Endothelial cell of umbilical vein (primary cell): Measurements from ENCODE around the gene CXCL17. TPM values are rescaled to one million over a fixed set of nuclear protein-coding genes. Genes with fewer than 3 reads are reported as not detected.

Experiments used
- BruUV-seq: library from RNA; stranded (reverse); fragments of 400-500 nt; replicated peaks from 2 replicates; lab custom pipeline; 2021; lab: Mats Ljungman, UMichigan
- CTCF ChIA-PET: fragments of 300-600, 350-600 bp; sonication (Branson Sonifier 250); formaldehyde crosslinking; loops from one replicate; lab custom pipeline; 2021; ENCODE audit warnings: antibody characterized with exemption, inconsistent platforms; lab: Charles Lee
- POLR2A ChIA-PET: fragments of 300-600, 350-600 bp; sonication (Branson Sonifier 250); formaldehyde crosslinking; loops from one replicate; lab custom pipeline; 2021; ENCODE audit warnings: antibody characterized with exemption, inconsistent platforms; lab: Charles Lee
- DNase-seq: peaks from one replicate; pipeline ENCODE4 v3.0.0-alpha.2; 2011; ENCODE audit warnings: low read depth, low spot score
- FAIRE-seq: peaks from 2 replicates; lab custom pipeline; 2011; peaks lifted over from hg19 to GRCh38; lab: Jason Lieb, UNC
- H2AFZ ChIP-seq: 2 replicates; pipeline ENCODE4 v1.6.0; 2012; ENCODE audit warnings: low read depth, low read length, control low read depth, inconsistent platforms
- H3K27ac ChIP-seq: 2 replicates; pipeline ENCODE4 v1.5.1; 2011; ENCODE audit warnings: low read depth, mild to moderate bottlenecking, control low read depth, low read length, moderate library complexity; ENCODE audit not compliant: insufficient read depth
- H3K27me3 ChIP-seq, 2 experiments: 2 replicates each; pipeline versions ENCODE4 v1.6.0 to v1.6.1; 2011; ENCODE audit warnings: low read length in 2 of 2, mixed read lengths in 1 of 2; ENCODE audit not compliant: control insufficient read depth in 2 of 2, insufficient read depth in 2 of 2
- H3K36me3 ChIP-seq, 2 experiments: 2 replicates in 1 of 2; 3 replicates in 1 of 2; pipeline ENCODE4 v1.5.1; 2011; ENCODE audit warnings: low read length in 2 of 2, mild to moderate bottlenecking in 1 of 2, moderate library complexity in 1 of 2; ENCODE audit not compliant: control insufficient read depth in 2 of 2, insufficient read depth in 2 of 2; ENCODE audit errors: extremely low read depth in 1 of 2
- H3K4me1 ChIP-seq: 3 replicates; pipeline ENCODE4 v1.5.1; 2011; ENCODE audit warnings: mild to moderate bottlenecking, low read length; ENCODE audit not compliant: control insufficient read depth, insufficient read depth; ENCODE audit errors: extremely low read depth
- H3K4me2 ChIP-seq: 2 replicates; pipeline ENCODE4 v1.6.1; 2011; ENCODE audit warnings: low read length, control low read depth, mixed read lengths; ENCODE audit not compliant: insufficient read depth
- H3K4me3 ChIP-seq, 3 experiments: fragments of 200-600 bp in 1 of 3; sonication (generic), shearing (Covaris generic) in 1 of 3; replicated peaks in 1 of 3; 2 replicates each; pipeline ENCODE4 v1.5.1; 2011 to 2016; ENCODE audit warnings: control low read depth in 3 of 3, low read length in 3 of 3, mild to moderate bottlenecking in 2 of 3, inconsistent platforms in 1 of 3, low read depth in 1 of 3, moderate library complexity in 1 of 3; ENCODE audit not compliant: insufficient read depth in 1 of 3
- H3K79me2 ChIP-seq: 2 replicates; pipeline ENCODE4 v1.6.0; 2012; ENCODE audit warnings: low read length, inconsistent platforms; ENCODE audit not compliant: control insufficient read depth, insufficient read depth
- H3K9ac ChIP-seq: replicated peaks from 2 replicates; pipeline ENCODE3; 2011; ENCODE audit warnings: low read length, control low read depth; ENCODE audit not compliant: insufficient read depth; ENCODE audit errors: extremely low read depth
- H3K9me1 ChIP-seq: replicated peaks from 3 replicates; pipeline ENCODE4 v1.6.0; 2011; ENCODE audit warnings: mild to moderate bottlenecking, low read length; ENCODE audit not compliant: control insufficient read depth, insufficient read depth; ENCODE audit errors: extremely low read depth
- H3K9me3 ChIP-seq: replicated peaks from 2 replicates; pipeline ENCODE4 v1.5.1; 2012; ENCODE audit warnings: low read length, inconsistent platforms; ENCODE audit not compliant: control insufficient read depth, insufficient read depth
- H4K20me1 ChIP-seq: replicated peaks from 2 replicates; pipeline ENCODE3; 2011; ENCODE audit warnings: mild to moderate bottlenecking, low read length; ENCODE audit not compliant: control insufficient read depth, insufficient read depth; ENCODE audit errors: extremely low read depth
- EZH2 ChIP-seq: IDR thresholded peaks from 2 replicates; pipeline ENCODE4 v1.6.1; 2012; ENCODE audit warnings: borderline replicate concordance, low read depth, mild to moderate bottlenecking, moderate library complexity, low read length, inconsistent platforms; ENCODE audit not compliant: severe bottlenecking
- FOS ChIP-seq: IDR thresholded peaks from 2 replicates; pipeline ENCODE4 v1.6.1; 2011; ENCODE audit warnings: mild to moderate bottlenecking, low read length, moderate library complexity, borderline replicate concordance; ENCODE audit not compliant: insufficient read depth
- GATA2 ChIP-seq: IDR thresholded peaks from 2 replicates; pipeline ENCODE4 v1.7.0; 2011; ENCODE audit warnings: low read depth, mild to moderate bottlenecking, moderate library complexity, mixed read lengths, low read length; ENCODE audit not compliant: insufficient read length, insufficient read depth
- JUN ChIP-seq: IDR thresholded peaks from 2 replicates; pipeline ENCODE4 v1.6.1; 2011; ENCODE audit warnings: borderline replicate concordance, low read depth; ENCODE audit not compliant: insufficient read length, insufficient read depth
- MYC ChIP-seq: IDR thresholded peaks from one replicate; pipeline ENCODE4 v1.6.1; 2011; ENCODE audit warnings: mild to moderate bottlenecking, low read depth, low read length
- POLR2A ChIP-seq: IDR thresholded peaks from 2 replicates; pipeline ENCODE4 v1.6.1; 2012; ENCODE audit warnings: low read depth, mild to moderate bottlenecking, control low read depth, low read length
- POLR2AphosphoS5 ChIP-seq: IDR thresholded peaks from 2 replicates; pipeline ENCODE4 v1.6.1; 2012; ENCODE audit warnings: low read depth, mild to moderate bottlenecking, control low read depth, low read length, moderate library complexity; ENCODE audit not compliant: insufficient read depth
- dilution Hi-C: fragments of 300-500 bp; cut with MboI; formaldehyde crosslinking; loops from one replicate; pipeline ENCODE4 v1.15.0; 2019; ENCODE audit warnings: low sequenced_read_pairs; ENCODE audit not compliant: extremely low pct_ligation_motif_present
- intact Hi-C: fragments of 100-400 bp; cut with micrococcal nuclease; formaldehyde crosslinking; loops from one replicate; pipeline ENCODE4 v1.10.0; 2022
- polyA plus RNA-seq, 4 experiments: library from polyadenylated mRNA; depleted of rRNA in 3 of 4; stranded (reverse) in 3 of 4; unstranded in 1 of 4; fragments of >200 nt; gene quantifications; 2 replicates each; pipeline versions ENCODE4 v1.2.1 to v1.2.3, GENCODE V29; 2011 to 2012; ENCODE audit warnings: missing spikeins in 1 of 4
- total RNA-seq: library from RNA; stranded (reverse); gene quantifications from 2 replicates; pipeline ENCODE4 v1.2.3, GENCODE V29; 2021
- TF ChIP-seq, protein P1 (sequence below), 2 donors: IDR thresholded peaks; 1 replicate in 1 of 2; 2 replicates in 1 of 2; pipeline ENCODE4 v1.5.1; 2011; ENCODE audit warnings: low read length in 2 of 2, mild to moderate bottlenecking in 2 of 2, moderate library complexity in 2 of 2, control low read depth in 1 of 2, inconsistent platforms in 1 of 2, low read depth in 1 of 2; ENCODE audit not compliant: insufficient read depth in 1 of 2; ENCODE audit errors: extremely low read depth in 1 of 2

CXCL17 gene
- total and polyA plus RNA-seq, 2 donors (not counting 3 experiments of a cell fraction or from before 2014, with no cell fraction given) = not detected

- no TSS peak for BruUV-seq
- Histone ChIP-seq H3K9me3 (no peaks in the 10 kb centered on the region), H3K27me3 (no peaks in the 10 kb centered on the region), H3K9ac (no peak overlapping the region), H3K9me1 (no peaks in the 10 kb centered on the region), H3K36me3 (no peaks in the 10 kb centered on the region), H3K79me2 (no peaks in the 10 kb centered on the region), H3K4me3 (no peak overlapping the region), H4K20me1 (no peaks in the 10 kb centered on the region), H2AFZ (no peak overlapping the region), H3K4me1 (no peaks in the 10 kb centered on the region), H3K4me2 (no peak overlapping the region), H3K27ac (no peak overlapping the region)
- dilution Hi-C loops = no loop called here
- FAIRE-seq (no peak), DNase-seq (no peak)
- TF ChIP-seq JUN (no peak), FOS (no peak), GATA2 (no peak), EZH2 (no peak), MYC (no peak), POLR2AphosphoS5 (no peak), POLR2A (no peak)
- TF ChIP-seq, protein P1, sequence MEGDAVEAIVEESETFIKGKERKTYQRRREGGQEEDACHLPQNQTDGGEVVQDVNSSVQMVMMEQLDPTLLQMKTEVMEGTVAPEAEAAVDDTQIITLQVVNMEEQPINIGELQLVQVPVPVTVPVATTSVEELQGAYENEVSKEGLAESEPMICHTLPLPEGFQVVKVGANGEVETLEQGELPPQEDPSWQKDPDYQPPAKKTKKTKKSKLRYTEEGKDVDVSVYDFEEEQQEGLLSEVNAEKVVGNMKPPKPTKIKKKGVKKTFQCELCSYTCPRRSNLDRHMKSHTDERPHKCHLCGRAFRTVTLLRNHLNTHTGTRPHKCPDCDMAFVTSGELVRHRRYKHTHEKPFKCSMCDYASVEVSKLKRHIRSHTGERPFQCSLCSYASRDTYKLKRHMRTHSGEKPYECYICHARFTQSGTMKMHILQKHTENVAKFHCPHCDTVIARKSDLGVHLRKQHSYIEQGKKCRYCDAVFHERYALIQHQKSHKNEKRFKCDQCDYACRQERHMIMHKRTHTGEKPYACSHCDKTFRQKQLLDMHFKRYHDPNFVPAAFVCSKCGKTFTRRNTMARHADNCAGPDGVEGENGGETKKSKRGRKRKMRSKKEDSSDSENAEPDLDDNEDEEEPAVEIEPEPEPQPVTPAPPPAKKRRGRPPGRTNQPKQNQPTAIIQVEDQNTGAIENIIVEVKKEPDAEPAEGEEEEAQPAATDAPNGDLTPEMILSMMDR (IDR thresholded peaks at IDR 0.05; ENCODE audit: extremely low read depth in 1 of 2, insufficient read depth in 1 of 2, low read depth in 1 of 2, low read length in 2 of 2) = no peak
- ChIA-PET POLR2A (no interaction called here), CTCF (interaction anchor here (1.0 to 1.9 kb wide), 5 partner anchors 16 to 966 kb away, joined by 4 to 13 read pairs (median 7); no protein-coding TSS in a partner anchor)
- intact Hi-C loops = no loop called here
These were observed 23.9 kb upstream of the CXCL17 start for GRCh38 chr19:42466521-42467182.
